NCI-H82 treated with DMSO at 0.1 percent for 48 hours (cell line): Measurements from ENCODE around the gene CCDC57.

ENCODE experiments used
- DNase-seq: peaks from one replicate; lab custom pipeline; 2025; ENCODE audit not compliant: unreplicated experiment; lab: John Stamatoyannopoulos, UW

Gene CCDC57

GRCh38 chr17:82096709-82097183 is 115.9 kb downstream of the CCDC57 start:
- DNase-seq = no peak

- no peak for DNase-seq
Measured at GRCh38 chr17:82095777-82096708, 116.6 kb downstream of the CCDC57 start.

- no peak for DNase-seq
Measured at GRCh38 chr17:82094931-82095776, 117.5 kb downstream of the CCDC57 start.

GRCh38 chr17:82092995-82093751 is 119.5 kb downstream of the CCDC57 start:
- DNase-seq = no peak

GRCh38 chr17:82092628-82092994 is 120.0 kb downstream of the CCDC57 start:
- DNase-seq = no peak

- no peak for DNase-seq
Measured at GRCh38 chr17:82092094-82092586, 120.5 kb downstream of the CCDC57 start.

GRCh38 chr17:82091264-82092066 is 121.2 kb downstream of the CCDC57 start:
- no peak for DNase-seq

GRCh38 chr17:82090549-82091263 is 121.9 kb downstream of the CCDC57 start:
- DNase-seq = no peak

GRCh38 chr17:82089723-82090548 is 122.7 kb downstream of the CCDC57 start:
- DNase-seq = no peak

GRCh38 chr17:82088838-82089722 is 123.6 kb downstream of the CCDC57 start:
- no peak for DNase-seq

- no peak for DNase-seq
Measured at GRCh38 chr17:82087961-82088837, 124.4 kb downstream of the CCDC57 start.

- no peak for DNase-seq
Measured at GRCh38 chr17:82086941-82087906, 125.4 kb downstream of the CCDC57 start.

- no peak for DNase-seq
Measured at GRCh38 chr17:82085931-82086764, 126.5 kb downstream of the CCDC57 start.

GRCh38 chr17:82085031-82085861 is 127.4 kb downstream of the CCDC57 start:
- DNase-seq = no peak
